ENCODE measurements around the gene SFT2D3. TPM values are rescaled to one million over a fixed set of nuclear protein-coding genes. Genes with fewer than 3 reads are reported as not detected.
"Not testable (repeated sequence)": the region's sequence is repeated elsewhere in the genome, so short reads cannot be mapped to it uniquely, and the experiment has no call there.

The SFT2D3 gene
- total RNA-seq, 2 donors from 2014 or later = 7.1 to 9.5 TPM

DNA sequence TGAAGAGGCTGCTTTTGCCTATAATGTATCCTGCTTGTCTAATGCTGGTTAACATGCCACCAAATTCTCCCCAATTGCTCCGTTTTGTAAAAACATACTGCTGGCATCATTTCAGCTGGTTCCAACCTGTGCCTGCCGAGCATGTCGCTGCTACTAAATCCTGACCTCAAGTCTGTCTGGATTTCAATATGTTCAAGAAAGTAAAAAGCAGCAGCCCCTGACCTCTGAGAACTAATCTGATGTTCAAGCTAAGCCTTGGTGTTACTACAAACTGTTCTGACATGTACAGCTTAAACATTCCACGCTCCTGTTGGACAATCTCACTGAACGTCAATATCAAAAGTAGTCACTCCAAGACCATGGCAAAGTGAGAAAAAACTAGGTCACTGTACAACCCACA, 46.3 kb downstream of the SFT2D3 start:
- H3K4me3 ChIP-seq = no peak overlapping the region
- ATAC-seq (ENCODE audit: insufficient number of reproducible peaks, low FRiP score, low read depth) = no peak
- H3K36me3 ChIP-seq = no peaks in the 10 kb centered on the region
- peaks cover 0 to 7% of the 10 kb centered on the region in 2 donors for H3K4me1 ChIP-seq (ENCODE audit: control insufficient read depth in 1 of 2, low read depth in 2 of 2)
- H3K27me3 ChIP-seq (replicated peaks; ENCODE audit: insufficient read depth) = no peaks in the 10 kb centered on the region
- no peak overlapping the region for H3K27ac ChIP-seq
- no peak for DNase-seq (ENCODE audit: low spot score)
- H3K9me3 ChIP-seq = no peaks in the 10 kb centered on the region
- TF ChIP-seq CTCF (IDR thresholded peaks at IDR 0.05) = no peak

GRCh38 chr2:127749537-127749936, 48.2 kb downstream of the SFT2D3 start:
- H3K9me3 ChIP-seq; H3K4me3 ChIP-seq; DNase-seq (ENCODE audit: low spot score); H3K4me1 ChIP-seq (ENCODE audit: control insufficient read depth in 1 of 2, low read depth in 2 of 2); H3K36me3 ChIP-seq; H3K27me3 ChIP-seq (replicated peaks; ENCODE audit: insufficient read depth); ATAC-seq (ENCODE audit: insufficient number of reproducible peaks, low FRiP score, low read depth); H3K27ac ChIP-seq: not testable (repeated sequence)

- Histone ChIP-seq H3K9me3 (no peaks in the 10 kb centered on the region), H3K4me1 (ENCODE audit: control insufficient read depth in 1 of 2, low read depth in 2 of 2) (no peaks in the 10 kb centered on the region), H3K4me3 (no peak overlapping the region), H3K27me3 (replicated peaks; ENCODE audit: insufficient read depth) (no peaks in the 10 kb centered on the region), H3K36me3 (no peaks in the 10 kb centered on the region), H3K27ac (no peak overlapping the region)
- no peak for TF ChIP-seq CTCF (IDR thresholded peaks at IDR 0.05)
- DNase-seq (ENCODE audit: low spot score) (no peak), ATAC-seq (ENCODE audit: insufficient number of reproducible peaks, low FRiP score, low read depth) (no peak)
Measured at GRCh38 chr2:127753374-127753773, 52.1 kb downstream of the SFT2D3 start.

GRCh38 chr2:127754186-127754585, 52.9 kb downstream of the SFT2D3 start:
- H3K9me3 ChIP-seq = no peaks in the 10 kb centered on the region
- DNase-seq (ENCODE audit: low spot score) (no peak), ATAC-seq (ENCODE audit: insufficient number of reproducible peaks, low FRiP score, low read depth) (no peak)
- no peaks in the 10 kb centered on the region for H3K4me1 ChIP-seq (ENCODE audit: control insufficient read depth in 1 of 2, low read depth in 2 of 2)
- no peak overlapping the region for H3K27ac ChIP-seq
- peaks cover 2% of the 10 kb centered on the region for H3K36me3 ChIP-seq
- TF ChIP-seq CTCF (IDR thresholded peaks at IDR 0.05) = no peak
- H3K27me3 ChIP-seq (replicated peaks; ENCODE audit: insufficient read depth) = no peaks in the 10 kb centered on the region
- H3K4me3 ChIP-seq = no peak overlapping the region

Other genes starting within 250 kb of the SFT2D3 start
- gene IWS1, start 175.0 kb upstream of the SFT2D3 start, total RNA-seq = 10 to 100 TPM; 43.2 to 54.0 TPM
- gene MYO7B, start 165.8 kb upstream of the SFT2D3 start, total RNA-seq = under 1 TPM; 0.14 to 0.78 TPM
- gene GPR17, start 55.3 kb upstream of the SFT2D3 start, total RNA-seq = not detected
- gene LIMS2, start 26.0 kb upstream of the SFT2D3 start, total RNA-seq = 100 to 1,000 TPM; 177 to 246 TPM
- gene WDR33, start 109.7 kb downstream of the SFT2D3 start, total RNA-seq = 10 to 100 TPM; 34.9 to 55.6 TPM
- 10 to 100 TPM in 1 of 2 donors, 1 to 10 TPM in 1; 4.6 to 17.0 TPM for gene POLR2D, start 156.7 kb downstream of the SFT2D3 start, total RNA-seq
- 10 to 100 TPM in 1 of 2 donors, 1 to 10 TPM in 1; 6.6 to 18.6 TPM for gene AMMECR1L, start 184.5 kb downstream of the SFT2D3 start, total RNA-seq

All from thoracic aorta (tissue), 2 donors.